NCI-H1930 (cell line): ENCODE results near the gene MTA3.
"Not testable (repeated sequence)": the region's sequence is repeated elsewhere in the genome, so short reads cannot be mapped to it uniquely, and the experiment has no call there.

Source experiments
- DNase-seq, 2 experiments: peaks; one replicate each; lab custom pipeline; 2025; lab: John Stamatoyannopoulos, UW

Gene MTA3

DNA sequence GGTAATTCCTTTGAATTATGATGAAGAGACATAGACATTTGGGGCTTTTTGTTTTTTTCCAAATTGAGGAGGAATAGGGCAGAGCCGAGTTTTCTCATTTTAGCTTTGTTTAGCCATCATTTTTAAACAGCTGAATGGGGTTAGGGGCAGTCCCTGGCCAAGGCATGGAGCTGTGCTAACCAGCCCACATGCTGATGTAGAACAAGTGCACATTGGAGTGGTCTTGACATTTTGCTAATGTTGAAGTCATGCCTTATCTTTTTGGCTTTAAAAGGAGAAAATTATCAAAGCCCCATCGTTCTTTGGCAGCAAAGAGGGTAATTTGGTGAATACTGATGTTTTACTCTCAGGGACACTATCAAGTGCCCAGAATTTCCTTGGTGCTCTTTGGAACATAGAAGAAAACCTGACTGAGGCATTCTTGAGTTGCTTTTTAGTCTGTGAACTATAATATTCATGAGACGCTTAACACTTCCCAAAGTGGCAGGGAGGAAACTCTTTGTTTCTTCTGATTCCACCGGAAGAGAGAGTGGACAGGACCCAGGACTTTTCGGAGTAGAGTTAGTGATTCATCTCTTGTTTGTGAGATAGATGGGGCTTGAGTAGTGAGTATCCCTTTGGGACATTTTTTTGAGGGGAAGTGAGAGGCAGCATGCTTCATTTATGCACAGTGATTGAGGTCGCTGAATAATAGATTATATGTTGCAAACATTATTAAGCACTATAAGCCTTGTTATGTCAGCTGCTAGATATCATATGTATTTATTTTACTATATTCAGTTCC is 45.0 kb downstream of the MTA3 start:
- DNase-seq, result no peak

DNA sequence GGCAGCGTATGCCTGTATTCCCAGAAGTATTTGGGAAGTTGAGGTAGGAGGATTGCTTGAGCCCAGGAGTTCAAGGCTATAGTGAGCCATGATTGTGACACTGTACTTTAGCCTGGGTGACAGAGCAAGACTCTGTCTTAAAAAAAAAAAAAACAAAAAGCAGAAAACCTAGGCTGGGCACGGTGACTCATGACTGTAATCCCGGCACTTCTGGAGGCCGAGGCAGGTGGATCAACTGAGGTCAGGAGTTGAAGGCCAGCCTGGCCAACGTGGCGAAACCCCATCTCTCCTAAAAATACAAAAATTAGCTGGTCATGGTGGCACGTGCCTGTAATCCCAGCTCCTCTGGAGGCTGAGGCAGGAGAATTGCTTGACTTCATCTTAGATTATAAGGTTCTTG is 46.4 kb downstream of the MTA3 start:
- no peak for DNase-seq

DNA sequence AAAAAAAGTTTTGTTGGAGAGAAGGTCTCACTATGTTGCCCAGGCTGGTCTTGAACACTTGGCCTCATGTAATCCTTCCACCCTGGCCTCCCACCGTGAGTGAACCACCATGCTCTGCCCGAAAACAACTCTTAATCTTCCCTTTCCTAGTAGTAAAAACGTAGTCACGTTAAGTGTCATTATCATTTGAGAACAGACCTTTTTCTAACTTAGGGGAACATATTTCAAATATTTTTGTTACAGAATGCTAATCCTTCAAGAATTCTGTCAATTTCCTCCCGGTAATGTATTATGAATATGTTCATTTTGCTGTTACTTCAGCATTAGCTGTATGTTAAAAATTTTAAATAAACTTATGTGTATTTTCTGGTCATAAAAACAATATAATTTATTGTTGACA is 49.7 kb downstream of the MTA3 start:
- no peak for DNase-seq

DNA sequence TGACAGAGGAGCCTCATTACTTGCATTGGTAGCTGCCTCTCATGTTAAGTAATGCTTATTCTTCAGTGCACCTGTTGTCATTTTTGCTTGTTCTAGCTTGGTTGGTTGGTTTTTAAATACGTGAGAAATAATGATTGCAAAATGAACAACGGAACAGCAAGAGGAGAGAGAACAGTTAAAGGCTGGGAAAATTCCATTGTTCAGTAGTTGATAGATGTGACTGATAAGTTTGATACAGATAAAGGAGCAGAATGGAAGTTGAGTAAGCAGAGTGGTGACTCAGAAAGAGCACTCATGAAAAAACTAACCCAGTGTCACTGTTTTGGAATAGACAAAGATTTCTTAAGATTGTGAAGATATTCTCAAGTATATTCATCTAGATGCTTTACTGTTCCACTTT is 50.5 kb downstream of the MTA3 start:
- no peak for DNase-seq

DNA sequence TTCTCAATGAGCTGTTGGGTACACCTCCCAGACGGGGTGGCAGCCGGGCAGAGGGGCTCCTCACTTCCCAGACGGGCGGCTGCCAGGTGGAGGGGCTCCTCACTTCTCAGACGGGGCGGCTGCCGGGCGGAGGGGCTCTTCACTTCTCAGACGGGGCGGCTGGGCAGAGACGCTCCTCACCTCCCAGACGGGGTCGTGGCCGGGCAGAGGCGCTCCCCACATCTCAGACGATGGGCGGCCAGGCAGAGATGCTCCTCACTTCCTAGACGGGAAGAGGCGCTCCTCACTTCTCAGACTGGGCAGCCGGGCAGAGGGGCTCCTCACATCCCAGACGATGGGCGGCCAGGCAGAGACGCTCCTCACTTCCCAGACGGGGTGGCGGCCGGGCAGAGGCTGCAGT is 53.2 kb downstream of the MTA3 start:
- DNase-seq, result not testable (repeated sequence)

DNA sequence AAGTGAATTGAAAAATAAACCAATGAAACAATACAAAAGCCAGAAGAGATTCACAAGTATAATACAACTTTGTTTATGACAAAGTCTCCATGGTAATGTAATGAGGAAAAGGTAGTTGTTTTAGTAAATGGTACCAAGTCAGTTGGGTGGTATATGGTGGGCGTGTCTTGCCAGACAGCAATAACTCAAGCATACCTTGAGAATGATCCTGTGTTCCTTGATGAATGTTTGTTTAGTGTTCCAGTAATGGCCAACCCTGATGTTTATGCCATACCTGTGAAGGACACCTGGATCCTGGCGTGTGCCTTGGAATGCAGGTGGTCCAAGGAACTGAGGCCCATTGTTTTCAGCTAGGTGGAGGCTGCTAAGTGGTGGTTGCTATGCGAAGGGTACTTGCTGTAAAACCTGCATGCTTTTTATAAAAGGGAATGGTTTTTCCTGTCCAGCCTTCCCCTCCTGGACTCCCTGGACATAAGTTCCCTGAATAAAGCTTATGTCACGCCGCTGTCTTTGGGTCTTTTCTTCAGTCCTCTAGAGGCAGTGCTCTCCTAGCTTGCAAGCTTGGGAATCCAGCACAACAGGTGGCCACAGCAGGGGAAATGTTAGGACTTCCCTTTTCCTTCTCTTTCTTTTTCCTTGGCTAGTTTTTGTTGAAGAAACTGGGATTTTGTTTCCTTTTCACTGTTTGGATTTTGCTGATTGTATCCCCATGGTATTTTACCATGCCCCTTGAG is 54.7 kb downstream of the MTA3 start:
- no peak for DNase-seq

DNA sequence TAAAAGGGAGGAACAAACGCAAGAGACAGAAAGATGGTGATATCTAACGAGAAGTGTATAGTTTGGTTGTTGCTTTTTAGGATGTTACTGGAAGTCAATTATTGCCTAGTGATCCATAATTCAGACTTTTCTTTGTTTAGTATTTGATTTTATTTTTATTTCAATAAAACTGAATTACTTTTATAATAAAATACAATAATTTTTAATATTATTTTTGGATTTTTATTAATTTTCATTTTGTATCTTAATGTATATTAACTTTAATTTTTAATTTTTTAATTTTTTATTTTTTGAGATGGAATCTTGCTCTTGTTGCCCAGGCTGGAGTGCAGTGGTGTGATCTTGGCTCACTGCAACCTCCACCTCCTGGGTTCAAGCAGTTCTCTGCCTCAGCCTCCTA is 55.6 kb downstream of the MTA3 start:
- no peak for DNase-seq

DNA sequence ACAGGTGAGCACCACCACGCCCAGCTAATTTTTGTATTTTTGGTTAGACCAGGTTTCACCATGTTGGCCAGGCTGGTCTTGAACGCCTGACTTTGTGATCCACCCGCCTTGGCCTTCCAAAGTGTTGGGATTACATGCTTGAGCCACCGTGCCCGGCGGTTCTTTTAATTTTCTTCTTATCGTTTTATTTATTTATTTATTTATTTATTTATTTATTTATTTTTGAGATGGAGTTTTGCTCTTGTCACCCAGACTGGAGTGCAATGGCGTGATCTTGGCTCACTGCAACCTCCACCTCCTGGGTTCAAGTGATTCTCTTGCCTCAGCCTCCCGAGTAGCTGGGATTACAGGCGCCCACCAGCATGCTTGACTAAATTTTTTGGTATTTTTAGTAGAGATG is 59.6 kb downstream of the MTA3 start:
- DNase-seq, result not testable (repeated sequence)

DNA sequence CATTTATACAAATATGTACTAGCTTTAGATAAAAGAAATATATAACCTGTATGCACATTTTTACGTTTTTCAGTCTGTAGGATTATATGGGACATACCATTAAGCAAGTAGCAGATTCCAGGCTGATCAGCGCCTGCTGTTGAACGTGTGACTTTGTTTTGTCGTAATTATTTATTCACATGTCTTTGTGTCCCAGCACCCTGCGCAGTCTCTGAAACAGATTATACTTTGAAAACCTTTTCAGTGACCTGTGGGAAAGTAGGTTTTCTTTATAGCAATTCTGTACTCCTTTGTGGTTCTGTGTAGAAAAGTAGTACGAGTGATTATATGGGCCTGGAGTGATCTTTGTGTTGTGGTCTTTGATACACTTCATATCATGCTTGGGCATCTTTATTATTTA is 68.5 kb downstream of the MTA3 start:
- no peak for DNase-seq

DNA sequence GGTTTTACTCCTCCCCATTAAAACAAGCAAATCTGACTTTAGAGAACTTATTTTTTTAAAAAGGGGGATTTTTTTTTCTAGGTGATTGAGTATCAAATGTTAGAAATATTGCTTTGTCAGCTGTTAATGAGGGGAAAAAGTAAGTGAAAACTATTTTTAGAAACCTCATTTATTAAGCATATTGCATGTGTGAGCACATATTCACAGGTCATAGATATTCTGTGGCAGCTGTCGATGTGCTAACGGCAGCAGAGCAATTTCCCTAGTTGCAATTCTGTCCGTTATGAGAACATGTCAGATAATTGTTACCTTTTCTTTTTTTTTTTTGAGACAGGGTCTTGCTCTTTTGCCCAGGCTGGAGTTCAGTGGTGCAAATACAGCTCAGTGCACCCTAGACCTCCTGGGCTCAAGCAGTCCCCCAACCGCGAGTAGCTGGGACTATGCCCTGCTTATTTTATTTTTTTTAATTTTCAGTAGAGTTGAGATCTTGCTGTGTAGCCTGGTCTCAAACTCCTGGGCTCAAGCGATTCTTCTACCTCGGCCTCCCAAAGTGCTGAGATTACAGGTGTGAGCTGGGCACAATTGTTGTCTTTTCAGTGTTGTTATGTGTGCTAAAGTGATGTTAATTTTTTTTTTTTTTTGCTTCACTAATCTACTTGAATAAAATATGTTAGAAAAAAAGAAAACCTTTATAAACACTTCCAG is 69.8 kb downstream of the MTA3 start:
- no peak for DNase-seq

DNA sequence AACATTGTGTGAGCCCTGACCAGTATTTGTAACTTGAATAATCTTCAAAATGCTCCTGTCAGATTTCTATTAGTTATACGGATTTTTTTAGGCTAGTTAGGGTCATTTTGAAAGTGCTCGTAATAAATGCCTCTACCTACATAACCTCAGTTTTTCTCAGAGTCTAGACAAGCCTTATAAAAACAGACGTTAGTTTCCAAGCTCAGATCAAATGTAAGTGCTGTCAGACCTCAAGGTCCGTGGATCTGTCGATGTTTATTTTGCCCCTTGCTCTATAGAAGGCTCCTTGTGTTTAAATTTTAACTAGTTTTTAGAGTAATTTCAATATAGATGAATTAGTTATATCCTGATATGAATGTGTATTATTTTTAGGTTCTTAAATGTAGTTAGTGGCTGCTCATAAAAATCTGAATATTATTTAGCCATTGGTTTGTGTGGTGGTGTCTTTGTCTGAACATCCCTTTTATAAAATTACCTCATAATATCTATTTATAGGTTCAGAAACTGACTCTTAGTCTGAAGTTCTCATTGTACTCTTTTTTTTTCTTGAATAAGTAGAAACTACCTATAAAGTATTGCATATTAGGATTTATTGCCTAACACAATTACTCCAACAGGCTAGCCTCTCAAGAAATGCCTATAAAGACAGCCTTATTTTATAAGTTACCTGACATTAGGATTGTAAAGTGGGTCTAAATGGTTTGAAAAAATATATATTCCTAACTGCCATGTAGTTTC is 71.1 kb downstream of the MTA3 start:
- DNase-seq, result no peak

DNA sequence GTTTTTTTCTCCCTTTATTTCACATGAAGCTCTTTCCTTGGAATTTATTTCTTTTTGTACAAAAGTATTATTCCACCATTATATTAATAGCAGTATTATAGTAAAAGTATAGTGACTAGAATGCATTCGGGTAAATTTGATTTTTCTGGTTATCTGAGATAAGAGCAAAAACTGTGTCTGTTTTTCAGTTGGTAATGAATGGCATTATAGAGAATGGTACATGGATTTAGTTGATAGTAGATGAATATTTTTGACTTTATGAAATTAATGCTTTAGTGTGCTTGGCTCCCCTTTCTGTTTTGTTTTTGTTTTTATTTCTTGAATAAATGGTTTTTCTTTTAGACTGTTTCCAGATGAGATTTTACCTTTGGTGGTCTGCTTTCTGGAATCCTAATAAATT is 71.8 kb downstream of the MTA3 start:
- DNase-seq, result no peak

DNA sequence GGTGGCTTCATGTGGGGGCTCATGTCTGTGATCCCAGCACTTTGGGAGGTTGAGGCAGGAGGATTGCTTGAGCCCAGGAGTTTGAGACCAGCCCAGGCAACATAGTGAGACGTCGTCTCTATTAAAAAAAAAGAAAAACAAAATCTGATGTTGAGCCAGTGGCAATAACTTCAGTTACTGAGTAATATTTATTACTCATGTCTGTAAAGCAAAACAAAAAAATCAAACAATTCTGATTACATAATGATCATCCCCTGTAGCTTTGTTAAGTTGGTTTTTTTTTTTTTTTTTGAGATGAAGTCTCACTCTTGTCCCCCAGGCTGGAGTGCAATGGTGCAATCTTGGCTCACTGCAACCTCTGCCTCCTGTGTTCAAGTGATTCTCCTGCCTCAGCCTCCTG is 73.9 kb downstream of the MTA3 start:
- not testable (repeated sequence) for DNase-seq

DNA sequence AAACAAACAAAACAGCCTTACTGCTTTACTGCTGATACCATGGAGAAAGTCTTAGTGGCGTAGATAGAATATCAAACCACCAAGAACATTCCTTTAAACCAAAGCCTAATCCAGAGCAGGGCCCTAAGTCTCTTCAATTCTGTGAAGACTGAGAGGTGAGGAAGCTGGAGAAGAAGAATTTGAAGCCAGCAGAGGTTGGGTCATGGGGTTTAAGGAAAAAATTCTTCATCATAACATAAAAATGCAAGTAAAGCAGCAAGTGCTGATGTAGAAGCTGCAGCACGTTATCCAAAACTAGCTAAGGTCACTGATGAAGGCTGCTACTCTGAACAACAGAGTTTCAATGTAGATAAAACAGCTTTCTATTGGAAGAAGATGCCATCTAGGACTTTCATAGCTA is 77.1 kb downstream of the MTA3 start:
- no peak for DNase-seq

DNA sequence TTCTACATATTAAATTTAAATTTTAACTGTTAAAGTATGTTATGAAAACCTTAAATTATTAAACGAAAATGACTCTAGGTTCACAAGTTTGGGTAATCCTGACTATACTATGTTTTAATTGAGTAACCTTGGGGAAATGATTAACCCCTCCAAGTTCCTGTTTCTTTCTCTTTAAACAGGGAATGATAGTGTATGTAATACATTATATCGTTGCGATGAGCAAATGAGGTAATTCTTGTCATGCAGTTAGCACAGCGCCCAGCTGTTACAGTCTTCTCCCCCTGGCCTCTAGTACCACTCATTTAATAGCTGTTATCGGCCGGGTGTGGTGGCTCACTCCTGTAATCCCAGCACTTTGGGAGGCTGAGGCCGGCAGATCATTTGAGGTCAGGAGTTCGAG is 80.4 kb downstream of the MTA3 start:
- no peak for DNase-seq

DNA sequence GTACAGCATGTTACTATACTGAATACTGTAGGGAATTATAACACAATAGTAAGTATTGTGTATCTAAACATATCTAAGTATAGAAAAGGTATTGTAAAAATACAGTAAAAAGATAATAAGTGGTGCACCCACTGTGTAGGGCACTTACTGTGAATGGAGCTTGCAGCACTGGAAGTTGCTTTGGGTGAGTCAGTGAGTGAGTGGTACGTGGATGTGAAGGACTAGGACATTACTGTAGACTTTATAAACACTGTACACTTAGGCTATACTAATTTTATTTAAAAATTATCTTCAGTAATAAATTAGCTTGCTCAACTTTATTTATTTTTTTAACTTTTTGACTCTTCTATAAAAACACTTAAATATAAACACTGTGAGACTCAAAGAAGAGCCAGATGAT is 82.6 kb downstream of the MTA3 start:
- no peak for DNase-seq

DNA sequence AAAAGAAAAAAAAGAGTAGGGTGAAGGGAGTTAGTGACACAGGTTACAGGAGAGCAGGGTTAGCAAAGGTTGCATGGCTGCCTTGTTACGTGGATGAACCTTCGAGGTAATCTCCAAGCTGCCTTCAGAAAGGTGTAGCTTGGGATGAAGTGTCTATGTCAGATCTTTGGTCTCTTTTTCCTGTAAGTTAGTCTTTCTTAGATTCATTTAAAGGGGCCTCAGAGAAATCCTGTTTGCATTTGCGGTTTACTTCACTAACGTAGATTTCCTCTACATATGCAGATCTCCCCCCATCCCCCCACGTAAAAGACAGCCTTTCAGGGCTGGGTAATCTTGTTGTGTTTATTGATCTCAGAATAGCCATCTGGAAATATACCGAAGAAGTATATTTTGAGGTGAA is 83.7 kb downstream of the MTA3 start:
- no peak for DNase-seq

DNA sequence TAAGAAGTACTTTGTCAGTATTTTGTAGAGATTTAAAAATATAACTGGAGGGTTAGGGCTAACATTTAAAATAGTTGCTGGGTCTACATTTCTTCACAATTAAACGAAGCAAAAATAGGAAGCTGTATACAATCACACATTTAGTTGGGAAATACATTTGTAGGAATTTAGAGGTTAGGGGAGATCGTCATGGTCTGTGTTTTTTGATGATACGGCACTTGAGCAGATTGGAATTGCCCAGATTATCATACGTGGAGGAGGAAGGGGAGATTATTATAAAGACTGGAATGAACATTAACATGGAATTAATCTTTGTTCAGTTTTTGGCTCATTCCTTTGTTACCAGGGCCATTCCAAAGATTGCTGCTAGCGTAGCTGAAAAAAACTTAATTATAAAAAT is 84.6 kb downstream of the MTA3 start:
- DNase-seq, result no peak

DNA sequence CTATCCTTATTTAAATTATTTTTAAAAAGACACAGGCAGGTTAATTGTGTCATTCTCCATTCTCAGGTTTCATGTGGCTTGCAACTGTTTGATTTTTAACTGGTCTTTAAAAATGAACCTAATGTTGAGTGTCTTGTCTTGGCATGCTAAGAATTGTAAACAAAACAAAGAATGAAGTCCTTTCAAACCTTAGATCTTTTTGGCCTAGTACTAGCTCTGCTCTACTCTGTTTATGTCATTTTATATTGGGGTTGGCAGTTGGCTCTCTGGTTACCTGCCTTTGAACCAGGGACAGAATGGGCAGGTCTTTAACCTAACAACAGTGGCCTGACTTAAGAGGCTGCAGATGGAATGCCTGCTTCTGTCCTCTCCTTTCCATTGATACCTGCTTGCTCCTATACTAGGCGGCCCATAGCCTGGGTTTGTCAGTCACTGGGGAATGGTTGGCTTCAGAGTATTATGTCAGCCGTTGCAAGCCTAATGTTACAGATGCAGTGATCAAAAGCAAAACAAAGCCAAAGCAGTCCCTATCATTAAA is 85.5 kb downstream of the MTA3 start:
- DNase-seq, result no peak

DNA sequence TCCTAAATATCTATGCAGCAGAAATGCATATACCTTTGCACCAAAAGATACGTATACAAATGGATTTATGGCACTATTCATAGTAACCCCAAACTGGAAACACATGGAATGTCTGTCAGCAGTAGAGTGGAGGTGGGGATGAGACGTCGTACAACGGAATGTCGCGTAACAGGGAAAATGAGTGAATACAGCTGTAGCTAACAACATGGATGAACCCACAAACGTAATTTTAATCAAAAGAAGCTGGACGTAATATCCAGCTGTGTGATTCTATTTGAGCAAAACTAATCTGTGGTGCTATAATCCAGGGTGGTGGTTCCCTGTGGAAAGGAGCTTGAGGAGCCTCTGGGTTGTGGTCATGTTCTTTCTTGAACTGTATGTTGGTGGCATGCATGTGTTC is 89.9 kb downstream of the MTA3 start:
- DNase-seq, result no peak

DNA sequence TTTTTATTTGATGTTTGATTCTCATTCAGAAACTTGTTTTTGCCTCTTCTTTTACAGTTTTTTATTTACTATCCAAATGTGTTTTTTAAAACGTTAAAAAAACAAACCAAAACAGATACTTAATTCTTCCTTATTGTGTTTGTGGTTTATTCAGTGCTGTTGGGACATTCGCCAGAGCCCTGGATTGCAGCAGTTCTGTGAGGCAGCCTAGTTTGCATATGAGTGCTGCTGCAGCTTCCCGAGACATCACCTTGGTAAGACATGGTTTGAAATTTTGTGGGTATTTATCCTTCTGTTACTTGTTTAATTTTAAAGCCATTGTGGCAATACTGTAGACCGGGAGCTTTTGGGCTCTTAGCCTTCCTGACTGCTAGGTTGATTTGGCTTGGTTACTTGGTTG is 91.2 kb downstream of the MTA3 start:
- no peak for DNase-seq

DNA sequence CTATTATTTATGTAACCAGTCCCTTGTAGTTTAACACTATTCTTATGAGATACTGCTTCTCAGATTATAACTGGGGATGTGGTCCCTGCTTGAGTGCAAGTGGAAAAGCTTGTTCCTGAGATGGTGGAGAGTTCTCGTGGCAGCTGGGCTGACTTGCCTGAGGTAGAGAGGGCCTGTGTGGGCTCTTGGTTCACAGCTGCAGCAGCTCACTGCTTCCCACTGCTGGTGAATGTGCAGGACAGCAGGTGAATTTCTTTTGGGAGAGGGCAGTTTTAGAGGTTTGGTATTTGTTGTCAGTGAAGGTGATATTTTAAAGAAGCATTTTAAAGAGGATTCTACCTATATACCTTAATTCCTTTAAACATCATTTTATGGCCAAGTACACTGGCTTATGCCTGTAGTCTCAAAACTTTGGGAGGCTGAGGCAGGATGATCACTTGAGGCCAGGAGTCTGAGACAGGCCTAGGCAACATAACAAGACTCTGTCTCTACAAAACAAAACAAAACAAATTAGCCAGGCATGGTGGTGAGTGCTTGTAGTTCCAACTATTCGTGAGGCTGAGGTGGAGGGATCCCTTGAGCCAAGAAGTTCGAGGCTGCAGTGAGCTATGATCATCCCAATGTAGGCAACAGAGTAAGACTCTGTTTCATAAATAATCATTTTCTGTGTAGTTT is 94.8 kb downstream of the MTA3 start:
- DNase-seq, result peak; percentile 30 to 55
